ENCODE measurements around the gene DCST2. TPM values are rescaled to one million over a fixed set of nuclear protein-coding genes. Genes with fewer than 3 reads are reported as not detected.

The DCST2 gene
- polyA plus RNA-seq, 1 of the 3 experiments (the other 2 are of a cell fraction): 0.76 TPM

DNA sequence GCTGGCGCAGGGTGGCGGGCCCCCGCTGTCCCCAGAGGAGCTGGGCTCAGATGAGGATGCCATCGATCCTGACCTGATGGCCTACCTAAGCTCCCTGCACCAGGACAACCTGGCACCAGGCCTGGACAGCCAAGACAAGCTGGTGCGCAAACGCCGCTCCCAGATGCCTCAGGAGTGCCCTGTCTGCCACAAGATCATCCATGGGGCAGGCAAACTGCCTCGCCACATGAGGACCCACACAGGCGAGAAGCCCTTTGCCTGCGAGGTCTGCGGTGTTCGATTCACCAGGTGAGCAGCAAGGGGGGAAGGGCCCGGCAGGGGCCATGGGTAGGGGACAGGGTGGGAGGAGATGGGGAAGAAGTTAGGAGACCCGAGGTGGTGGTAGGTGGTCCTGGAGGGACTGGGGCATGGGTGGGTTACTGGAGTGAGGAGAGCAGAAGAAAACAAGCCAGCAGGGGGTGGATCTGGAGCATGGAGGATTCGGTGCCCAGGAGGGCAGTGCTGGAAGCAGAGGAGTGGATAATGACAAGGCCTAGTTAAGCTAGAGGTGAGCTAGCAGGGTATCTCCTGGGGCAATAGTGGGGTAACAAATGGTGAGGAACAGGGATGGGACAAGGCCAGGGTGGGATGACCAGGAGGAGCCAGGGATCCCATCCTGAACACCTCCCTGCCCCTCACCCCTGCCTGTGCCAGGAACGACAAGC, 17.9 kb downstream of the DCST2 start:
- TF ChIP-seq RCOR1 (IDR thresholded peaks at IDR 0.05; ENCODE audit: low read length): no peak
- no peak for TF ChIP-seq GABPA (IDR thresholded peaks at IDR 0.05; ENCODE audit: low read depth)
- TF ChIP-seq SIN3A (IDR thresholded peaks at IDR 0.05; ENCODE audit: borderline replicate concordance, low read depth, low read length): no peak
- TF ChIP-seq FOSL2 (IDR thresholded peaks at IDR 0.05; ENCODE audit: borderline replicate concordance, low read depth): no peak
- TF ChIP-seq, protein P1, sequence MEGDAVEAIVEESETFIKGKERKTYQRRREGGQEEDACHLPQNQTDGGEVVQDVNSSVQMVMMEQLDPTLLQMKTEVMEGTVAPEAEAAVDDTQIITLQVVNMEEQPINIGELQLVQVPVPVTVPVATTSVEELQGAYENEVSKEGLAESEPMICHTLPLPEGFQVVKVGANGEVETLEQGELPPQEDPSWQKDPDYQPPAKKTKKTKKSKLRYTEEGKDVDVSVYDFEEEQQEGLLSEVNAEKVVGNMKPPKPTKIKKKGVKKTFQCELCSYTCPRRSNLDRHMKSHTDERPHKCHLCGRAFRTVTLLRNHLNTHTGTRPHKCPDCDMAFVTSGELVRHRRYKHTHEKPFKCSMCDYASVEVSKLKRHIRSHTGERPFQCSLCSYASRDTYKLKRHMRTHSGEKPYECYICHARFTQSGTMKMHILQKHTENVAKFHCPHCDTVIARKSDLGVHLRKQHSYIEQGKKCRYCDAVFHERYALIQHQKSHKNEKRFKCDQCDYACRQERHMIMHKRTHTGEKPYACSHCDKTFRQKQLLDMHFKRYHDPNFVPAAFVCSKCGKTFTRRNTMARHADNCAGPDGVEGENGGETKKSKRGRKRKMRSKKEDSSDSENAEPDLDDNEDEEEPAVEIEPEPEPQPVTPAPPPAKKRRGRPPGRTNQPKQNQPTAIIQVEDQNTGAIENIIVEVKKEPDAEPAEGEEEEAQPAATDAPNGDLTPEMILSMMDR (IDR thresholded peaks at IDR 0.05): no peak
- TF ChIP-seq RAD21 (IDR thresholded peaks at IDR 0.05; ENCODE audit: low read length): no peak
- TF ChIP-seq CHD2 (IDR thresholded peaks at IDR 0.05; ENCODE audit: low read length, partially characterized antibody): no peak
- TF ChIP-seq, protein P2, sequence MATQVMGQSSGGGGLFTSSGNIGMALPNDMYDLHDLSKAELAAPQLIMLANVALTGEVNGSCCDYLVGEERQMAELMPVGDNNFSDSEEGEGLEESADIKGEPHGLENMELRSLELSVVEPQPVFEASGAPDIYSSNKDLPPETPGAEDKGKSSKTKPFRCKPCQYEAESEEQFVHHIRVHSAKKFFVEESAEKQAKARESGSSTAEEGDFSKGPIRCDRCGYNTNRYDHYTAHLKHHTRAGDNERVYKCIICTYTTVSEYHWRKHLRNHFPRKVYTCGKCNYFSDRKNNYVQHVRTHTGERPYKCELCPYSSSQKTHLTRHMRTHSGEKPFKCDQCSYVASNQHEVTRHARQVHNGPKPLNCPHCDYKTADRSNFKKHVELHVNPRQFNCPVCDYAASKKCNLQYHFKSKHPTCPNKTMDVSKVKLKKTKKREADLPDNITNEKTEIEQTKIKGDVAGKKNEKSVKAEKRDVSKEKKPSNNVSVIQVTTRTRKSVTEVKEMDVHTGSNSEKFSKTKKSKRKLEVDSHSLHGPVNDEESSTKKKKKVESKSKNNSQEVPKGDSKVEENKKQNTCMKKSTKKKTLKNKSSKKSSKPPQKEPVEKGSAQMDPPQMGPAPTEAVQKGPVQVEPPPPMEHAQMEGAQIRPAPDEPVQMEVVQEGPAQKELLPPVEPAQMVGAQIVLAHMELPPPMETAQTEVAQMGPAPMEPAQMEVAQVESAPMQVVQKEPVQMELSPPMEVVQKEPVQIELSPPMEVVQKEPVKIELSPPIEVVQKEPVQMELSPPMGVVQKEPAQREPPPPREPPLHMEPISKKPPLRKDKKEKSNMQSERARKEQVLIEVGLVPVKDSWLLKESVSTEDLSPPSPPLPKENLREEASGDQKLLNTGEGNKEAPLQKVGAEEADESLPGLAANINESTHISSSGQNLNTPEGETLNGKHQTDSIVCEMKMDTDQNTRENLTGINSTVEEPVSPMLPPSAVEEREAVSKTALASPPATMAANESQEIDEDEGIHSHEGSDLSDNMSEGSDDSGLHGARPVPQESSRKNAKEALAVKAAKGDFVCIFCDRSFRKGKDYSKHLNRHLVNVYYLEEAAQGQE (IDR thresholded peaks at IDR 0.05; ENCODE audit: low read depth, low read length): no peak
- TF ChIP-seq MXI1 (IDR thresholded peaks at IDR 0.05; ENCODE audit: low read depth, low read length): no peak
- TF ChIP-seq EP300 (IDR thresholded peaks at IDR 0.05; ENCODE audit: borderline replicate concordance in 1 of 2, low read depth in 1 of 2, low read length in 1 of 2): no peak
- Histone ChIP-seq H3K27me3 (ENCODE audit: insufficient read depth) (no peaks in the 10 kb centered on the region), H3K9ac (no peak overlapping the region), H3K4me1 (ENCODE audit: control insufficient read depth in 1 of 2, insufficient read depth in 2 of 2, low read depth in 1 of 2, low read length in 1 of 2) (peaks cover 0 to 15% of the 10 kb centered on the region in 2 experiments; a peak in 1 of 4 replicates), H3K9me3 (no peaks in the 10 kb centered on the region), H3K4me2 (no peak overlapping the region), H3K9me2 (no peaks in the 10 kb centered on the region), H4K20me1 (ENCODE audit: insufficient read depth) (no peaks in the 10 kb centered on the region), H3K79me2 (ENCODE audit: insufficient read depth) (no peaks in the 10 kb centered on the region), H3K36me3 (replicated peaks in 1 of 2; ENCODE audit: control insufficient read depth in 1 of 2, insufficient read depth in 2 of 2, low read length in 1 of 2) (peaks cover 0 to 22% of the 10 kb centered on the region in 2 experiments), H3K4me3 (ENCODE audit: low read depth in 2 of 2, low read length in 1 of 2) (no peak overlapping the region), H2AFZ (ENCODE audit: low read depth) (no peak overlapping the region), H3F3A (replicated peaks; ENCODE audit: insufficient read depth) (peaks cover 6% of the 10 kb centered on the region), H3K27ac (ENCODE audit: low read depth in 2 of 2, low read length in 1 of 2) (no peak overlapping the region)
- DNase-seq: no peak
- POLR2A ChIA-PET: no interaction called here
- WGBS (ENCODE audit: low lambda C conversion rate): 93% methylated on average over 14 of the region's 16 CpGs
- CTCF ChIA-PET: interaction anchor here (0.7 to 9.3 kb wide), 16 partner anchors 8 to 76 kb away, joined by 3 to 149 read pairs (median 4); partner anchors contain the start of genes ADAM15, EFNA3, LENEP and PYGO2
